Neural cell (in vitro differentiated cells): ENCODE measurements around the gene GLS. TPM values are rescaled to one million over a fixed set of nuclear protein-coding genes. Genes with fewer than 3 reads are reported as not detected.
"Not testable (repeated sequence)": the region's sequence is repeated elsewhere in the genome, so short reads cannot be mapped to it uniquely, and the experiment has no call there.

Experiments used
- H2AFZ ChIP-seq: fragments of 200-600, 300-800 bp; sonication (generic), shearing (Covaris generic); 2 replicates; pipeline ENCODE4 v1.6.0; 2014; ENCODE audit warnings: low read depth, mild to moderate bottlenecking, antibody characterized with exemption, low read length, moderate library complexity
- H3F3A ChIP-seq: fragments of 200-600 bp; shearing (Covaris generic); 2 replicates; pipeline ENCODE4 v1.6.1; 2016; ENCODE audit warnings: mild to moderate bottlenecking, moderate library complexity, mixed read lengths, antibody characterized with exemption, low read length; ENCODE audit not compliant: insufficient read depth, poor library complexity, severe bottlenecking
- H3K27ac ChIP-seq: fragments of 200-600, 300-800 bp; sonication (generic), shearing (Covaris generic); 2 replicates; pipeline ENCODE4 v1.5.1; 2014; ENCODE audit warnings: mild to moderate bottlenecking, low read length, moderate library complexity
- H3K27me3 ChIP-seq: fragments of 300-800, 200-600 bp; sonication (generic), shearing (Covaris generic); 2 replicates; pipeline ENCODE4 v1.6.0; 2014; ENCODE audit warnings: mild to moderate bottlenecking, low read depth, low read length, moderate library complexity; ENCODE audit not compliant: insufficient read depth
- H3K36me3 ChIP-seq: fragments of 300-800, 200-600 bp; sonication (generic), shearing (Covaris generic); 2 replicates; pipeline ENCODE4 v1.5.1; 2014; ENCODE audit warnings: mild to moderate bottlenecking, antibody characterized with exemption, low read length, moderate library complexity; ENCODE audit not compliant: insufficient read depth
- H3K4me2 ChIP-seq: fragments of 300-800, 200-600 bp; sonication (generic), shearing (Covaris generic); 2 replicates; pipeline ENCODE4 v1.6.0; 2014; ENCODE audit warnings: mild to moderate bottlenecking, low read length
- H3K4me3 ChIP-seq: fragments of 300-800, 200-600 bp; sonication (generic), shearing (Covaris generic); 2 replicates; pipeline ENCODE4 v1.5.1; 2014; ENCODE audit warnings: mild to moderate bottlenecking, low read length, moderate library complexity
- H3K79me2 ChIP-seq: fragments of 200-600 bp; shearing (Covaris generic); replicated peaks from 2 replicates; pipeline ENCODE4 v1.6.0; 2014; ENCODE audit warnings: mild to moderate bottlenecking, low read length, moderate library complexity; ENCODE audit not compliant: insufficient read depth
- H3K9ac ChIP-seq: fragments of 300-800, 200-600 bp; sonication (generic), shearing (Covaris generic); 2 replicates; pipeline ENCODE4 v1.6.1; 2016; ENCODE audit warnings: mild to moderate bottlenecking, low read length, mixed read lengths
- H3K9me2 ChIP-seq: fragments of 200-600 bp; shearing (Covaris generic); 2 replicates; pipeline ENCODE4 v1.6.1; 2016; ENCODE audit warnings: mild to moderate bottlenecking, low read length, mixed read lengths; ENCODE audit not compliant: insufficient read depth
- H3K9me3 ChIP-seq: fragments of 200-600, 300-800 bp; sonication (generic), shearing (Covaris generic); 2 replicates; pipeline ENCODE4 v1.6.1; 2016; ENCODE audit warnings: mild to moderate bottlenecking, mixed run types, low read length, moderate library complexity, mixed read lengths
- H4K20me1 ChIP-seq: fragments of 200-600 bp; shearing (Covaris generic); 2 replicates; pipeline ENCODE4 v1.6.1; 2016; ENCODE audit warnings: mild to moderate bottlenecking, mixed run types; ENCODE audit not compliant: insufficient read depth
- CTCF ChIP-seq: fragments of 450-650 bp; IDR thresholded peaks from 2 replicates; pipeline ENCODE4 v1.5.1; 2014; ENCODE audit warnings: antibody characterized with exemption, mild to moderate bottlenecking, moderate library complexity; ENCODE audit not compliant: poor library complexity, severe bottlenecking
- EP300 ChIP-seq: fragments of 450-650 bp; conservative IDR thresholded peaks from 2 replicates; pipeline ENCODE4 v1.6.1; 2014; ENCODE audit warnings: antibody characterized with exemption, mild to moderate bottlenecking, moderate library complexity; ENCODE audit not compliant: poor library complexity, severe bottlenecking
- EZH2 ChIP-seq: fragments of 200-600, 300-800 bp; shearing (Covaris generic), sonication (generic); IDR thresholded peaks from 2 replicates; pipeline ENCODE4 v1.6.1; 2014; ENCODE audit warnings: antibody characterized with exemption, low read length, borderline replicate concordance, mild to moderate bottlenecking; ENCODE audit not compliant: insufficient read depth, poor library complexity, severe bottlenecking
- MXI1 ChIP-seq: fragments of 450-650 bp; conservative IDR thresholded peaks from 2 replicates; pipeline ENCODE4 v1.6.1; 2014; ENCODE audit warnings: antibody characterized with exemption, mild to moderate bottlenecking; ENCODE audit not compliant: poor library complexity, severe bottlenecking
- POLR2AphosphoS5 ChIP-seq: IDR thresholded peaks from 2 replicates; pipeline ENCODE4 v1.6.1; 2012
- RAD21 ChIP-seq: fragments of 450-650 bp; conservative IDR thresholded peaks from 2 replicates; pipeline ENCODE4 v1.6.1; 2014; ENCODE audit warnings: antibody characterized with exemption, mild to moderate bottlenecking, moderate library complexity
- REST ChIP-seq: IDR thresholded peaks from 2 replicates; pipeline ENCODE4 v1.6.1; 2012; ENCODE audit warnings: borderline replicate concordance
- SMC3 ChIP-seq: fragments of 450-650 bp; conservative IDR thresholded peaks from 2 replicates; pipeline ENCODE4 v1.6.1; 2014; ENCODE audit warnings: antibody characterized with exemption, mild to moderate bottlenecking, moderate library complexity; ENCODE audit not compliant: poor library complexity
- TAF1 ChIP-seq: IDR thresholded peaks from 2 replicates; pipeline ENCODE4 v1.6.1; 2012; ENCODE audit warnings: low read depth
- polyA plus RNA-seq: library from polyadenylated mRNA; depleted of rRNA; stranded (reverse); fragments of >200 nt; gene quantifications from 2 replicates; pipeline ENCODE4 v1.2.3, GENCODE V29; 2014

Gene GLS
- polyA plus RNA-seq, 1 donor from 2014 or later, result 90.2 TPM

- Histone ChIP-seq H3K36me3 (no peaks in the 10 kb centered on the region), H3K9me3 (no peaks in the 10 kb centered on the region), H4K20me1 (no peaks in the 10 kb centered on the region), H3K4me3 (peak overlapping the region; percentile 92), H3F3A (no peaks in the 10 kb centered on the region), H3K27ac (no peak overlapping the region), H3K79me2 (peaks cover 45% of the 10 kb centered on the region), H3K4me2 (peak overlapping the region; percentile 89), H3K9me2 (no peaks in the 10 kb centered on the region), H3K9ac (peak overlapping the region; percentile 84), H3K27me3 (no peaks in the 10 kb centered on the region), H2AFZ (no peak overlapping the region)
- TF ChIP-seq SMC3 (no peak), EZH2 (no peak), CTCF (no peak), MXI1 (no peak), REST (no peak), POLR2AphosphoS5 (no peak), EP300 (no peak), RAD21 (no peak), TAF1 (no peak)
Measured at GRCh38 chr2:190882411-190882766, 1.8 kb downstream of the GLS start.

- Histone ChIP-seq H4K20me1 (no peaks in the 10 kb centered on the region), H2AFZ (no peak overlapping the region), H3K9me3 (no peaks in the 10 kb centered on the region), H3K27ac (no peak overlapping the region), H3K79me2 (peaks cover 45% of the 10 kb centered on the region), H3K27me3 (no peaks in the 10 kb centered on the region), H3K36me3 (no peaks in the 10 kb centered on the region), H3K9ac (no peak overlapping the region), H3K4me2 (peak overlapping the region; percentile 89), H3K9me2 (no peaks in the 10 kb centered on the region), H3K4me3 (peak overlapping the region; percentile 92), H3F3A (no peaks in the 10 kb centered on the region)
- TF ChIP-seq POLR2AphosphoS5, result no peak
- TF ChIP-seq SMC3, result no peak
- no peak for TF ChIP-seq TAF1
- no peak for TF ChIP-seq MXI1
- TF ChIP-seq CTCF, result no peak
- no peak for TF ChIP-seq REST
- TF ChIP-seq EP300, result no peak
- TF ChIP-seq EZH2, result no peak
- TF ChIP-seq RAD21, result no peak
Measured at GRCh38 chr2:190882856-190883582, 2.4 kb downstream of the GLS start.

GRCh38 chr2:190885844-190886243, 5.2 kb downstream of the GLS start:
- peaks cover 53% of the 10 kb centered on the region for H3K79me2 ChIP-seq
- H3K27ac ChIP-seq, H3K27me3 ChIP-seq, H3K4me2 ChIP-seq, H2AFZ ChIP-seq, H3K9me2 ChIP-seq, H4K20me1 ChIP-seq, H3F3A ChIP-seq, H3K4me3 ChIP-seq, H3K9me3 ChIP-seq, H3K9ac ChIP-seq, H3K36me3 ChIP-seq: not testable (repeated sequence)
